GM19463 (cell line): ENCODE data around the gene C16orf92.

Experiments
- ATAC-seq: cut with Tn5 transposase; IDR thresholded peaks from one replicate; pipeline ENCODE4 v1.9.1; 2021; ENCODE audit warnings: mild to moderate bottlenecking, moderate library complexity; ENCODE audit not compliant: unreplicated experiment

The C16orf92 gene

GRCh38 chr16:29988346-29989075, 34.5 kb upstream of the C16orf92 start:
- ATAC-seq, result no peak

- no peak for ATAC-seq
These were observed 33.7 kb upstream of the C16orf92 start for GRCh38 chr16:29989111-29989858.

GRCh38 chr16:29990034-29990433, 33.0 kb upstream of the C16orf92 start:
- ATAC-seq, result no peak

GRCh38 chr16:29990883-29991570, 32.0 kb upstream of the C16orf92 start:
- no peak for ATAC-seq

- ATAC-seq, result no peak
These were observed 31.5 kb upstream of the C16orf92 start for GRCh38 chr16:29991571-29991904.

GRCh38 chr16:29992344-29992967, 30.5 kb upstream of the C16orf92 start:
- no peak for ATAC-seq

GRCh38 chr16:29993191-29993902, 29.7 kb upstream of the C16orf92 start:
- ATAC-seq, result no peak

GRCh38 chr16:29993903-29994599, 28.9 kb upstream of the C16orf92 start:
- no peak for ATAC-seq

- ATAC-seq, result peak; percentile 29
These were observed 28.2 kb upstream of the C16orf92 start for GRCh38 chr16:29994600-29995323.

GRCh38 chr16:29995324-29995910, 27.6 kb upstream of the C16orf92 start, which contains the start of gene HIRIP3:
HIRIP3 (minus strand) TSS chr16:29995617; CDS start chr16:29995605, 12 bp downstream.
- peak; percentile 37 for ATAC-seq

- ATAC-seq, result peak; percentile 94
These were observed 26.9 kb upstream of the C16orf92 start, which contains the start of gene INO80E for GRCh38 chr16:29995911-29996765. INO80E (plus strand) TSS chr16:29996241; CDS start chr16:29996311, 70 bp downstream.

- ATAC-seq, result no peak
These were observed 26.2 kb upstream of the C16orf92 start for GRCh38 chr16:29996766-29997250.

GRCh38 chr16:29999605-30000004, 23.4 kb upstream of the C16orf92 start:
- no peak for ATAC-seq

- no peak for ATAC-seq
These were observed 22.0 kb upstream of the C16orf92 start for GRCh38 chr16:30000735-30001631.

GRCh38 chr16:30002614-30003346, 20.2 kb upstream of the C16orf92 start:
- no peak for ATAC-seq
